GM19099 (cell line): ENCODE results near the gene SYTL5.

Experiments
- POLR2A ChIP-seq: IDR thresholded peaks from 3 replicates; pipeline ENCODE4 v1.6.1; 2011; ENCODE audit warnings: low read depth; ENCODE audit not compliant: insufficient read length; ENCODE audit errors: extremely low read depth

Gene SYTL5

DNA sequence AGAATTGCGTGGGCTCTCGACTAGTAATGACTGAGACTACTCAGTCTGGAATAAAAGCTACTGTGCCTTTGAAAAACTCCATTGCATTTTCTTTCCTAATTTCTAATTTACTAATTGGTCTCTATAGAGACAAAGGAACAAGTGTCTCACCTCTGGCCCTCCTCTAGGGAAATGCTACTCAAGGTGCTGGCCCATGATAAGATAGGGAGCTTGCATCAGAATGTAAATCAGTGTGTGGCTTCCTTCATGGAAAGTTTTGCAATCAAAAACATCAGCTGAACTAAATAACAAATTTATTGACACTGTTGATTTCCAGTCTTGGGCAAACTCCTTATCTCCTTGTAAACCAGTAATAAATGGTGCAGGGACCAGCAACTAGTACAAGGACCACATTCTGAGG, 132.5 kb downstream of the SYTL5 start:
- no peak for TF ChIP-seq POLR2A

DNA sequence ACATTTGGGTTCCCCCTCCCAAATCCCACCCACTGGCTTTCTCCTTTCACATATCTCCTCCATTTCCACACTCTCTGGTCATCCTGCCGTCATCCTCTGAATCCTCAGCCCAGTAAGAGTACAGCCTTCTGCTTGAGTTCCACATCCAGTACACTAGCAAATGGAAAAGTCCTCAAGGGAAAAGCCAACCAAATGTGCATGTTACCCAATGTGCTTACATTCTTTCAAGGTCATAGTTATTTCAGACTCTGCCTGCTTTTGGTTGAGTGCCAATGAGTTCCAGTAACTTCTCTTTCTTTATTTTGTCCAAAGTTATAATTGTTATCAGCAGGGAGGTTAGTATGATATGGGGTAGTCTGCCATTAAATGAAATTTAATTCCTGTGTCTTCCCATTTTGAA, 136.3 kb downstream of the SYTL5 start:
- no peak for TF ChIP-seq POLR2A

DNA sequence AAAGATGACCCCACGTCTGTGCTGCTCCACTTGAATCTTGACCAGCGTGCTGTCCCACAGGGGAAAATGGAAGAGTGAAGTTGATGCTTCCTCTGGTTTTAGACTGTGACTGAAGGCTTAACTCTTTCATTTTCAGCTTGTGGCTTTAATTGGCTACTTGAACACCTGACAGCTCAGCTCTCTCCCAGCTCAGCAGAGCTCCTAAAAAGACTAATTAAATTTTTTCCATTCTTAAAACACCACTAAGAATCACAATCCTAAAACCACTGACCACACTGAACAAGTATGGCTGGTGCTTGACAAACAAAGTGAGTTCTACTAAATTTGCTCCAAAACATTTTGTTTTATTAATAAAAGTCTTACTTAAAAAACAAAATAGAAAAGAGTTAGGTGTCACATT, 142.7 kb downstream of the SYTL5 start:
- TF ChIP-seq POLR2A, result no peak

- no peak for TF ChIP-seq POLR2A
These were observed 144.6 kb downstream of the SYTL5 start for GRCh38 chrX:38150993-38151392.

GRCh38 chrX:38151441-38151840, 145.1 kb downstream of the SYTL5 start:
- TF ChIP-seq POLR2A, result no peak

DNA sequence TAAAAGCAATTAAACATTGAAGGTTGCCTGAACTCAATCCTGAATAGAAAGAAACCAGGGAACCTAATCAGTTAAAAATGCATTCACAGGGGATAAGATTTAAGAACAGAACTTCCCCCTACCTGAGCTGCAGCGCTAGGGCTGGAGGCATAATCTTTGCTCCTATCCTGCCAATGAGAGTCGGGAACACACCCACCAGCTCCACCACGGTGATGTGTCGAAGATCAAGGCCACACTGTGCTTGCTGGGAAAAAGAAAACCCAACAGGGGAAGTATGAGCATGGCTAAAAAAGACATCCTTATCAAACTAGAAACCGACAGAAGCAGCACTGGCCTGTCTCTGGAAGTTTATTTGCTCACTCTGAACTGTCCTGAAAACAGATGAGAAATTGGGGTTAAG, 148.0 kb downstream of the SYTL5 start:
- no peak for TF ChIP-seq POLR2A

- TF ChIP-seq POLR2A, result no peak
These were observed 148.5 kb downstream of the SYTL5 start for GRCh38 chrX:38154818-38155217.

DNA sequence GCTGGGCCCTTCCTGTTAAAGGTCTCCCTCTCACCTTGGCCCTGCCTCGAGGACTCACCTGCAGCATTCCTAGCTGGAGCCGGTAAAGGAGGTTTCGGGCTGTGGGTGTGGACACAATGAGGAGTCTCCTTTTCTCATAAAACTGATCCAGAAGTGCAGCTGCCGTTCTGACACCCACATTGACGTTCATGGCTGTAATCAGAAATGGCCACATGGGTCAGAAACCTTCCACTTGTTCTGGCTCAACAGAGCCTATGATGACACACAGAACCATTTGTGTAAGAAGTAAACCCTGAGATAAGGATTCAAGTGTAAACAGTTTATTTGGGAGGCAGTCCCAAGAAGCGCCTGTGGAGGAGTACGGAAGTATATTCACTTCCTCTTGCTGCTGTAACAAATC, 150.5 kb downstream of the SYTL5 start:
- no peak for TF ChIP-seq POLR2A

DNA sequence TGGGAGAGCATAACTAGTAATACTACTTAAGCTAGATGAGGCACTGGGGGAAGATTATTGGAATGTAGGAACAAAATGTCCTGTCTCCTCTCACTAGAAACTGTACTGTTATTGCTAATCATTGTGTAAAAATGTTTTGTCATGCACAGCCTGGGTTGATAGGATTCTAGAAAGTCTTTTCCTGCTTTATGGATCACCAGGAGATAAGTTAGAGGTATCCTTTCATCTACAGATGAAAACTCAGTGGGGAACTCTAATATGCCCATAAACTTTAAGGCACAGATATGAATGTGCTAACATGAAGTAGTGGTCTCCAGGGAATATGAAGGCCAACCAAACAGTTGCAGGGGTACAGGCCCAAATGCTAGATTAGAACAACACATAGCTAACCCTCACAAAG, 156.8 kb downstream of the SYTL5 start:
- TF ChIP-seq POLR2A, result no peak

DNA sequence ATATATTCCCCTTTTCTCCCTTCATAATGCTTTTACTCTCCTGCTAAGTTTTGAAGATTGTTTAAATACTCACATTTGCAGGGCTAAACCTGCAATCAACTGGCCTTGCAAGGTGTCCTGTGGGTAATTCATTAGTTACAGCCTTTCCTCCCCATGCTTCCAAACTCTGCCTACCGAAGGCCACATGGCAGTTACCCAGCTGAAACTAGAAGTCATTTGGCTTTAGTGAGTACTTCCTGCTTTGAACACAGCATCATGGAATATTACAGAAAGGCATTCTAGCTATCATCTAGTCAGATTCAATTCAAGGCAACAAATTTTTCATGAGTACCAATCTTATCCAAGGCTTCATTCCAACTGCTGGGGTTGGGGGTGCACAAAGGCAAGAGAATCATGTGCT, 158.7 kb downstream of the SYTL5 start:
- TF ChIP-seq POLR2A, result no peak

DNA sequence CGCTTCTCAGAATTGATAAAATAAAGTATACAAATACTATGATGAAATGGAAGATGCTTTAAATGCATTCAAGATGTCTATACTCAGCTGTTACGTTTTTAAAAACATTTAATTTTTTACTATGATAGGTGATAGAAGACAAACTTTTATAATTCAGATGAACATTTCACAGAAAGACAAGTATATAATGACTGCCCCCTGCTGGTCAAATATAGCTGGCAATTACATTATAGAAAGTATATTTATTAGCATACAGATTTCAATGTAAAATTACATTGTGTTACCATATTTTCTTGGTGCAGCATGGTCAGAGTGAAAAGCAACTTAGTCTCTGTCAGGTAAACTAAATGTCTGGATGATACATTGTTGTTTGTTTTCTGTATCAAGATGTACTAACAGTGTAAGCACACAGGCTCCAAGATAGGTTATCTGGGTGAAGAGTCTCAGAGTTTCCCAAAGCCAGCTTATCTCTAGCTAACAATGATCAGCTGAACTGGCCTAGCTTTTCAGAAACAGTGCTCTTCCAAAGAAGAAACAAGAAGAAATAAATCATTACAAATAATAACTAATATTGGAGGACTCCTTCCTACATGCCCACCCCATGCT, 160.2 kb downstream of the SYTL5 start:
- TF ChIP-seq POLR2A, result no peak

DNA sequence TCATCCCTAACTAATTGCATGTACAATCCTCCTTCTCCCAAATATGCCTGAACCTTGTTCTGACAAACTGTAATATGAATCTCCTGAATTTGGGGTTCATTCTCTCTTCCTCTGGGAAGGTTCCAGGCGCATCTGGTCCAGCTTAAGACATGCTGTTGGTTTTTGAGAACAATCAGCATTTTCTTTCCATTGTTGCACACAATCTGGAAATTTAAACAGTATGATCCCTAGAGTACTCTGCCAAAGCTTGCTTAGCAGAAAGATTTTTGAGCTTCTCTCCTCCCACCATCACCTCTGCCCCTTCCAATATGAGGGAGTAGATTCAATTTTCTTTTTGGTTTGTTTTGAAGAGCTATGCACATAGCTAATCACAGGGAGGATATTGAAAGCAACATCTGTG, 164.2 kb downstream of the SYTL5 start:
- TF ChIP-seq POLR2A, result no peak

GRCh38 chrX:38172596-38172995, 166.2 kb downstream of the SYTL5 start:
- no peak for TF ChIP-seq POLR2A

DNA sequence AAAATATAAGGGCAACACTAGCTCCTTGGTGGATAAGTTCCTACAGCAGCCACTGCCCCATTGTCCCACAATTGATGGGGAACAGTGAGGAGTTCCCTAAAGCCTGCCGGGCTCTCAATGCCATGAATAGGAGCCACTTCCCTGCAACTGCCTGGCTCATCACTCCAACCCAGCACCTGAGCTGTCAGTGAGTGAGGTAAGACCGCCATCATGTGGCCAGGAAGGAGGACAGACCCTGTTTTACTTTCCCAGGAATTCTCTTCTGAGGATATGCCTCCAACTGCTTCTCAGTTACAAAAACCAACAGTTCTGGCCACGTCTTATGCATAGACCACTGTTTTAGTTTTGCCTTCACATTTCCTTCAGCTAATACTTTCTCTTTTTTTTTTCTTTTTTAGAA, 168.8 kb downstream of the SYTL5 start:
- TF ChIP-seq POLR2A, result no peak

- no peak for TF ChIP-seq POLR2A
These were observed 172.0 kb downstream of the SYTL5 start for GRCh38 chrX:38178396-38178795.
